Activated CD4-positive, alpha-beta T cell treated with anti-CD3 and anti-CD28 coated beads, Interleukin-2, amount 50 U/mL, for 16 hours (primary cell): ENCODE data around the gene CHST2.
A peak's percentile ranks its signal among the peaks of the same experiment; 100 is the strongest.
"Not testable (repeated sequence)": the region's sequence is repeated elsewhere in the genome, so short reads cannot be mapped to it uniquely, and the experiment has no call there.

Experiments
- DNase-seq: peaks from one replicate; pipeline ENCODE4 v3.0.0-alpha.2; 2020

CHST2 gene

GRCh38 chr3:143119009-143119914, at the start of gene CHST2:
TSS of gene CHST2 (plus strand) at chr3:143119771. CDS start at chr3:143120817, 1,046 bp downstream.
- peak; percentile 80 for DNase-seq

GRCh38 chr3:143070977-143071551, 48.5 kb upstream of the CHST2 start:
- no peak for DNase-seq

GRCh38 chr3:143071776-143072175, 47.8 kb upstream of the CHST2 start:
- DNase-seq: no peak

- not testable (repeated sequence) for DNase-seq
Measured at GRCh38 chr3:143072298-143073020, 47.1 kb upstream of the CHST2 start.

GRCh38 chr3:143073541-143073940, 46.0 kb upstream of the CHST2 start:
- DNase-seq: not testable (repeated sequence)

DNA sequence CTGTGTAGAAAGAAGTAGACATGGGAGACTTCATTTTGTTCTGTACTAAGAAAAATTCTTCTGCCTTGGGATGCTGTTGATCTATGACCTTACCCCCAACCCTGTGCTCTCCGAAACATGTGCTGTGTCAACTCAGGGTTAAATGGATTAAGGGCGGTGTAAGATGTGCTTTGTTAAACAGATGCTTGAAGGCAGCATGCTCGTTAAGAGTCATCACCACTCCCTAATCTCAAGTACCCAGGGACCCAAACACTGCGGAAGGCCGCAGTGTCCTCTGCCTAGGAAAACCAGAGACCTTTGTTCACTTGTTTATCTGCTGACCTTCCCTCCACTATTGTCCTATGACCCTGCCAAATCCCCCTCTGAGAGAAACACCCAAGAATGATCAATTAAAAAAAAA, 45.6 kb upstream of the CHST2 start:
- DNase-seq: not testable (repeated sequence)

DNA sequence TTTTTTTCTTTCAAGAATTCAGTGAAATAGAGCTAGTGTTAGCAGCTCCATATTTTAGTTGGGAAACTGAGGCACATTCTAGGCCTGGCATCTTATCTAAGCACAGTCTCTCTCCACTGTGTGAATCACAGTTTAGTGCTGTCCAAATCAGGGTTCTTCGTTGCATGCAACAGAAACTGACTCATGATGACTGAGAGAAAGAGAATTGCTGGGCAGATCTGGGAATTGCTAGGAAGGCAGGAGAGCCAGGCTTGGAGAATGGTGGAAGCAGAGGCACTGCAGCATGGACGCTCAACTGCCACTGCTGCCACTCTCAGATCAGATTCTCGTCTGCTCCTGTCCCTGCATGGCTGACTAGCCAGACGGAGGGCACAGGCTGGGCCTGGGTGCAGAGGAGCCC, 40.7 kb upstream of the CHST2 start:
- DNase-seq: no peak

DNA sequence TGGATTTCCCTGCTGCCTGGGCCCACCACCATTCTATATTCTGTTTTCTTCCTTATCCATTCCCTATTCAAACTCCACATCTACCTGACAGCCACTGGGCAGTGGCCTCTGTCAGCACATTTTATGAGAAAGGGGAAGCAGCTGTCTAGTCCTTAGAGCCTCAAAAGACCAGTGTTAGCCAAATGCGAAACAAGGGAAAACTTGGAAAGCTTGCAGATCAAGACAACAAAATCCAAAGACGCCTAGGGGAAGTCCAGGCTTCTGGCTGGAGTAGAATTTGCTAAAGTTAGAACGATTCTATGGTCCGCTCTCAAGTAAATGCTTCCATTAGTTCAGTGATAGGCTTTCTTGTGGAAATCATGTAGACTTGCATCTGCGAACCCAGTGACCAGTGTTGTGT, 39.4 kb upstream of the CHST2 start:
- no peak for DNase-seq

DNA sequence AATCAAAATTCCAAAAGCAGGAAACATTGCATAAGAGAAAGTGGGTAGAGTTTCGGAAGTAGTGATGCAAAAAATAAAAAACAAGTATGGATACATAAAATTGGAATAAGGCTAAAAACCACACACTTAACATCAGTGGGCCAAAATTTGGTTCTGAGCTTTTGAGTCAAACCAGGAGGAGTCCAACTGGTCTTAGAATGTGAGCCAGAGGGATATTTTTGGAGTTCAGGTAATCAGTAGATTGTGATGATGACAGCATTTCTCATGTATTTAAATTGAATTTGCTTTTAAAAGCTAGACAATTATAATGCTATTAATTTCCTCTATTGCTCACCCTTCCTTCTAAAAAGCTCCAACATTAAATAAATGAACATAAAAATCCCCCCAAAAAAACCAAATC, 38.2 kb upstream of the CHST2 start:
- DNase-seq: no peak

- peak; percentile 68 for DNase-seq
Measured at GRCh38 chr3:143081844-143082778, 37.5 kb upstream of the CHST2 start.

DNA sequence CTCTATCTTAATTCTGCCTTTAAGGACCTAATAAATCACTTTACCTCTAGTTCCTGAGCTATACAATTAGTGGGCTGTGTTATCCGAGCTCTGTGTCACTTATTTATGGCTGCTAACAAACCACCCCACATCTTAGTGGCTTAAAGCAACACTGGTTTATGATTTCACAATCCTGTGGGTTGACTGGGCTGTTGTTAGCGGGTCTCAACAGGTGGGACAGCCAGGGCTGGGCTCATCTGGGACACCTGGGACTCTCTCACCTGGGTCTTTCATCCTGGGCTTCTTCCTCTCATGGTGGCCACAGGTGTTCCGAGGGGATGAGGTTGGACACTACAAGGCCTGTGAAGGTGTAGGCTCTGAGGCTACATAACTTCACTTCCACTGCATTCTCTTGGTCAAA, 35.8 kb upstream of the CHST2 start:
- DNase-seq: no peak

- DNase-seq: no peak
Measured at GRCh38 chr3:143084856-143085731, 34.5 kb upstream of the CHST2 start.

DNA sequence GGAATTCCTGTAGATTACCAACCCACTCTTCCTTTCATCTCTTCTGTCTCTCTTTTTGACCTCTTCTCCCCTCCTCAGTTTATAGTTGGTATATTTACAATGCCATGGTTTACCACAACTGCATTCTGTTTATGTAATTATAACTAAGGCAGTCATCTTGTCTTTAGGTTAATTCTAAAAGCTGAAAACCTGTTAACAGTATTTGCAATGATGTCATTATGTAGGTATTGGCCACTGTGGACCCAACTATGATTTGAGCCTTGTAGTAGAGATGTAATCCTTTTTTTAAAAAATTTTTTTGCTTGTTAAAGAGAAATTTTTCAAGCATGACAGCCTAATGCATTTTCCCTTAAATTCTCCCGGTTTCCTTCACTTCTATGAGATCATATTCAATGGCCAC, 30.7 kb upstream of the CHST2 start:
- no peak for DNase-seq

DNA sequence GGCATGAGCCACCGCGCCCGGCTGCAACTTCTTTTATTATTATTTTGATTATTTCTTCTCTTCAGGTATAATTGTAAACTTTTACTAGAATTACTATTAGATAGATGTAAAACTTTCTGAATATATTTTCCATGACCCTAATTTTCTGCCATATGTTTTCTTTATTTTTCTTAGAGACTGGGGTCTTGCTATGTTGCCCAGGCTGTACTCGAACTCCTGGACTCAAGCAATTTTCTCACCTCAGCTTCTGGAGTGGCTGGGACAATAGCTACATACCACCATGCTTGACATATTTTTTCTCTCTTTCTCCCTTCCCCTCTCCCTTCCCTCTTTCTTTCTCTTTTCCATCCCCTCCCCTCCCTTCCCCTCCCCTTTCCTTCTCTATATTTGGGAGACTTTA, 29.6 kb upstream of the CHST2 start:
- DNase-seq: no peak

DNA sequence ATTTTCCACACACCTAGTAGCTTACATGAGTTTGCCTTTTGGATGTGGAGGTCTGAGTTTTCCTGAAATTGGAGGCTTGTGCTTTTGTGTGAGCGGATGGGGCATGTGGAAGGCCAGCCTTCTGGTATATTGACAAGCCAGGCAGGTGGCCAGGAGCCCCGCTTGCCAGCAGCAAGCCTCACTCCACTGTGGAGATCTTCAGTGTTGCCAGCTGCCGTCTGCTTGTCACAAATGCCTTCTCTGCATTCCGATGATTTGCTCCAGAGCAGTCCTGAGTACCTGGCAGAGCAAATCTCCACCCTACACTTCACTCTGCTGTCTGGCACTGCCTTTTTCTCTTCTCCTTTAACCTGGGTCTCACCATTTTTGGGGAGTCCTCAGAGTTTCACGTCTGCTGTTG, 29.1 kb upstream of the CHST2 start:
- no peak for DNase-seq

DNA sequence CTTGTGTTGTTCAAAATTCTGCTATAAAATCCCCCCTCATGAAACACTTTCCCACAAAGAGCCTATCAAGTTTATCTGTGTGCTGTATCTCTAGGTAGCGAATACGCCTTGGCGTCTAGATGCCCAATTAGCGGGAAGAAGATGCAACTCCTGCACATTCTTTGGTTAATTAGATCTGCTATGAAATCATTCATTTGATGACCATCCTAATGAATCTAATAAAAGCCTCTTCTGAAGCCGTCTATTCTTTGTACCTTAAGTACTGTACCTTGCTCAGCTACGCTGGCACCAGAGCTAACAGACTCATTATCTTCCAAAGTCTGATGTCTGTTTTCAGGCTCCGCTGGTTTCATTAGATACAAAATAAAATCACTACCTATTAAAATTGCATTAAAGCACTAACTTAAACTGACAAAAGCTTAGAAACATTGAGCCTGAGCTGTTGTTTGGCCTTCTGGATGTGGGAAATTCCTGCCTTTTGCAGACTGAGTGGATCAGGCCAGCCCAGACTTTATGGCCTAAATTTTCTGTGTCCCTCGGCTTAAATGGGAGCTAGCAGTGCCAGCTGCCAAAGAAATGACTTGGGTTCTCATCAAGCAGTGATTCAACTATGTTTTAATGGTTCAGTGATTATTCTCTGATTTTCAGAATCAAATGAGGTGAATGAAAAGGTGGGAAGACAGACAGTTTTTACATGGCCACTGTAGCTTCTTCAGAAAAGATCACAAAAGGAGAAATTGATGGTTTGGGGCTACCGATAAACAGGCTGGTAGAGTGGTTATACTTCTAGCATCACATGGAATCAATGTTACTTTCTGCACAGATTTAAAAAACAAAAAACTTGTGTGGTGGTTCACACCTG, 28.4 kb upstream of the CHST2 start:
- DNase-seq: no peak

DNA sequence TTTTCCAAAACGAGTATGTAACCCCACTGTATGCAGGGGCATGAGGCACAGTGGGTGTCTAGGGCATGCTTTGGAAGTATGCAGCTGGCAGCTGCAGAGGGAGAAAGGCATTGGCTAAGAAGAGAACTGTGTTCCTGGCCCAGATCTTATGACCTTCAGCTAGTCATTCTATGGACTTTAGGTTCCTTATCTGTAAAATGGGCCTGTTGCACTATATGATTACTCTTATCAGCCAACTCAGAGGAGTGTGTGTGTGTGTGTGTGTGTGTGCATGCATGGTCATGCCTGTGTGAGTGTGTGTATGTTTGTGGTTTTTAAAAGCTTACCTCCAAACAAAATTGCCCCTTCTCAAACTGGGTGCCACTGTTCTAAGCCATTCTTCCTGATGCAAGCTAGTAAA, 27.4 kb upstream of the CHST2 start:
- no peak for DNase-seq

GRCh38 chr3:143095813-143096212, 23.8 kb upstream of the CHST2 start:
- no peak for DNase-seq

GRCh38 chr3:143098032-143098764, 21.4 kb upstream of the CHST2 start:
- no peak for DNase-seq

DNA sequence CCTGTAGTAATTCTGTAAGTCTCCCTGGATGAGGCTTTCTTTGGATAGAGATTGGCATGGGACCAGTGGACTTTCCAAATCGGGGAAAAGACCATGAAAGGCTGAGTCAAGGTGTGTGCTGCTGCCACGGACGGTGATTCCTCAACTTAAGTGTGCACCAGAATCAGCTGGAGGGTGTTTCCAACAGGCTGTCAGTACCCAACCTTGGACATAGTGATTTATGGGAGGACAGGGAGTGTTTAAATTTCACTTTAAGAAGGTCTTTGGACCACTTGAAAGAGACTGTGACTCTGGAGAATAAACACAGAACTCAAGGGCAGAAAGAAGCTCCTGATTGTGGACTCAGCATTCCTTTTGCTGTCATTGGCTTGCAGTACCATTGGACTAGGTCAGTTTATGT, 20.4 kb upstream of the CHST2 start:
- DNase-seq: no peak
